Gastrocnemius medialis (tissue), 4 donors: Measurements from ENCODE around the gene MORN1. TPM values are rescaled to one million over a fixed set of nuclear protein-coding genes. Genes with fewer than 3 reads are reported as not detected.

Source experiments
- ATAC-seq, 2 donors: fragments of 150-250 bp; one replicate each; pipeline ENCODE4 v1.9.1; 2016
- DNase-seq, 2 donors: peaks; one replicate each; pipeline ENCODE4 v3.0.0-alpha.2; 2019
- H3K27ac ChIP-seq, 4 donors: fragments of 200-600 bp; sonication (generic); 1 replicate in 1 of 4; 2 replicates in 3 of 4; pipeline ENCODE4 v1.5.1; 2016 to 2018; ENCODE audit warnings: mild to moderate bottlenecking in 2 of 4, moderate library complexity in 1 of 4
- H3K27me3 ChIP-seq, 3 donors: fragments of 200-600 bp; sonication (generic) in 2 of 3; 1 replicate in 1 of 3; 2 replicates in 2 of 3; pipeline versions ENCODE4 v1.5.1 to v1.6.0; 2016 to 2019; ENCODE audit warnings: mild to moderate bottlenecking in 1 of 3, moderate library complexity in 1 of 3
- H3K36me3 ChIP-seq, 2 donors: fragments of 200-600 bp; sonication (generic) in 1 of 2; one replicate each; pipeline ENCODE4 v1.5.1; 2017 to 2018
- H3K4me1 ChIP-seq, 2 donors: fragments of 200-600 bp; sonication (generic) in 1 of 2; one replicate each; pipeline ENCODE4 v1.5.1; 2016 to 2017; ENCODE audit warnings: mild to moderate bottlenecking in 2 of 2
- H3K4me3 ChIP-seq, 4 donors: fragments of 200-600 bp; sonication (generic) in 3 of 4; 1 replicate in 1 of 4; 2 replicates in 3 of 4; pipeline ENCODE4 v1.5.1; 2016 to 2019; ENCODE audit warnings: mild to moderate bottlenecking in 2 of 4
- H3K9me3 ChIP-seq, 3 donors: fragments of 200-600 bp; sonication (generic) in 2 of 3; 1 replicate in 1 of 3; 2 replicates in 2 of 3; pipeline ENCODE4 v1.5.1; 2016 to 2019
- CTCF ChIP-seq, 5 experiments: fragments of 450-650 bp in 3 of 5; fragments of 200-600 bp in 2 of 5; sonication (generic) in 2 of 5; IDR thresholded peaks in 4 of 5; conservative IDR thresholded peaks in 1 of 5; 1 replicate in 4 of 5; 2 replicates in 1 of 5; pipeline ENCODE4 v1.5.1; 2016 to 2019; ENCODE audit warnings: antibody characterized with exemption in 5 of 5, mild to moderate bottlenecking in 3 of 5, moderate library complexity in 3 of 5
- POLR2A ChIP-seq, 2 donors: fragments of 450-650 bp; IDR thresholded peaks; one replicate each; pipeline ENCODE4 v1.6.1; 2017; ENCODE audit warnings: antibody characterized with exemption in 2 of 2, mild to moderate bottlenecking in 2 of 2, moderate library complexity in 2 of 2
- in situ Hi-C, 4 donors: fragments of 200-750 bp; cut with MboI; loops; one replicate each; pipeline versions ENCODE4 v1.15.0 to v1.8.0; 2017; ENCODE audit warnings: low sequenced_read_pairs in 4 of 4
- intact Hi-C: fragments of 100-400 bp; cut with DNase I; formaldehyde crosslinking; loops from one replicate; pipeline ENCODE4 v1.15.1; 2023; ENCODE audit warnings: low total_unique reads
- total RNA-seq, 4 donors: library from RNA; depleted of rRNA; stranded (reverse); fragments of >200 nt; gene quantifications; one replicate each; pipeline versions ENCODE4 v1.1.0 to v1.2.3, GENCODE V29; 2016

MORN1 gene
- total RNA-seq, 4 donors from 2014 or later = 1.9 to 4.7 (median 3.5) TPM

- peaks cover 0 to 7% (median 0%) of the 10 kb centered on the region in 3 donors for H3K27me3 ChIP-seq
- in situ Hi-C loops = no loop called here
- intact Hi-C loops = no loop called here
- DNase-seq (no peak), ATAC-seq (no peak)
- H3K36me3 ChIP-seq = no peaks in the 10 kb centered on the region
- no peak overlapping the region for H3K27ac ChIP-seq
- no peak overlapping the region for H3K4me3 ChIP-seq
- H3K4me1 ChIP-seq = no peaks in the 10 kb centered on the region
- H3K9me3 ChIP-seq = no peaks in the 10 kb centered on the region
- TF ChIP-seq POLR2A (IDR thresholded peaks at IDR 0.05) = no peak
- TF ChIP-seq CTCF (IDR thresholded peaks at IDR 0.05 in 4 of 5, conservative IDR thresholded peaks at IDR 0.05 in 1 of 5) = no peak
Measured at GRCh38 chr1:2337081-2337480, 54.3 kb downstream of the MORN1 start.

GRCh38 chr1:2336499-2336898 lies 54.9 kb downstream of the MORN1 start:
- H3K4me1 ChIP-seq = no peaks in the 10 kb centered on the region
- TF ChIP-seq POLR2A (IDR thresholded peaks at IDR 0.05) (no peak), CTCF (IDR thresholded peaks at IDR 0.05 in 4 of 5, conservative IDR thresholded peaks at IDR 0.05 in 1 of 5) (no peak)
- in situ Hi-C loops (no loop called here), intact Hi-C loops (no loop called here)
- DNase-seq = no peak
- H3K27me3 ChIP-seq = peaks cover 0 to 7% (median 0%) of the 10 kb centered on the region in 3 donors
- no peak overlapping the region for H3K4me3 ChIP-seq
- ATAC-seq = no peak
- H3K9me3 ChIP-seq = no peaks in the 10 kb centered on the region
- H3K36me3 ChIP-seq = no peaks in the 10 kb centered on the region
- H3K27ac ChIP-seq = no peak overlapping the region

- Histone ChIP-seq H3K27ac (no peak overlapping the region), H3K36me3 (no peaks in the 10 kb centered on the region), H3K27me3 (peaks cover 0 to 7% (median 0%) of the 10 kb centered on the region in 3 donors), H3K4me3 (no peak overlapping the region), H3K4me1 (no peaks in the 10 kb centered on the region), H3K9me3 (no peaks in the 10 kb centered on the region)
- intact Hi-C loops (no loop called here), in situ Hi-C loops (no loop called here)
- ATAC-seq = no peak
- TF ChIP-seq POLR2A (IDR thresholded peaks at IDR 0.05) = no peak
- no peak for TF ChIP-seq CTCF (IDR thresholded peaks at IDR 0.05 in 4 of 5, conservative IDR thresholded peaks at IDR 0.05 in 1 of 5)
- no peak for DNase-seq
Measured at GRCh38 chr1:2335721-2336455, 55.5 kb downstream of the MORN1 start.

- Histone ChIP-seq H3K27ac (no peak overlapping the region), H3K27me3 (peaks cover 0 to 7% (median 0%) of the 10 kb centered on the region in 3 donors), H3K9me3 (no peaks in the 10 kb centered on the region), H3K36me3 (no peaks in the 10 kb centered on the region), H3K4me1 (no peaks in the 10 kb centered on the region), H3K4me3 (no peak overlapping the region)
- intact Hi-C loops = no loop called here
- TF ChIP-seq POLR2A (IDR thresholded peaks at IDR 0.05) = no peak
- no peak for TF ChIP-seq CTCF (IDR thresholded peaks at IDR 0.05 in 4 of 5, conservative IDR thresholded peaks at IDR 0.05 in 1 of 5)
- no peak for ATAC-seq
- no peak for DNase-seq
- in situ Hi-C loops = no loop called here
Measured at GRCh38 chr1:2334883-2335534, 56.3 kb downstream of the MORN1 start.
